MM.1S (cell line): ENCODE data around the gene NAIF1.
"Not testable (repeated sequence)": the region's sequence is repeated elsewhere in the genome, so short reads cannot be mapped to it uniquely, and the experiment has no call there.

ENCODE experiments used
- DNase-seq: peaks from one replicate; pipeline ENCODE4 v3.0.0-alpha.2; 2015
- H2AFZ ChIP-seq: fragments of 300-600 bp; sonication (generic); 2 replicates; pipeline ENCODE4 v1.6.0; 2016; ENCODE audit warnings: antibody characterized with exemption, low read length
- H3F3A ChIP-seq: fragments of 300-600 bp; sonication (generic); 2 replicates; pipeline ENCODE4 v1.6.1; 2016; ENCODE audit warnings: mild to moderate bottlenecking, antibody characterized with exemption, low read length, moderate library complexity, mixed read lengths; ENCODE audit not compliant: insufficient read depth
- H3K27ac ChIP-seq: fragments of 300-600 bp; sonication (generic); 2 replicates; pipeline ENCODE4 v1.5.1; 2016; ENCODE audit warnings: mild to moderate bottlenecking, low read length
- H3K27me3 ChIP-seq: fragments of 300-600 bp; sonication (generic); replicated peaks from 2 replicates; pipeline ENCODE4 v1.6.0; 2016; ENCODE audit warnings: low read length; ENCODE audit not compliant: insufficient read depth
- H3K36me3 ChIP-seq: fragments of 300-600 bp; sonication (generic); replicated peaks from 2 replicates; pipeline ENCODE4 v1.6.1; 2016; ENCODE audit warnings: mild to moderate bottlenecking, low read length, mixed read lengths; ENCODE audit not compliant: insufficient read depth
- H3K4me1 ChIP-seq: fragments of 300-600 bp; sonication (generic); 2 replicates; pipeline ENCODE4 v1.6.1; 2016; ENCODE audit warnings: low read length, mixed read lengths
- H3K4me2 ChIP-seq: fragments of 300-600 bp; sonication (generic); 2 replicates; pipeline ENCODE4 v1.6.0; 2016; ENCODE audit warnings: low read depth, low read length
- H3K4me3 ChIP-seq: fragments of 300-600 bp; sonication (generic); 2 replicates; pipeline ENCODE4 v1.5.1; 2016; ENCODE audit warnings: low read length, mixed read lengths
- H3K79me2 ChIP-seq: fragments of 300-600 bp; sonication (generic); 2 replicates; pipeline ENCODE4 v1.6.1; 2016; ENCODE audit warnings: mixed run types, low read length, mixed read lengths
- H3K9ac ChIP-seq: fragments of 300-600 bp; sonication (generic); 2 replicates; pipeline ENCODE4 v1.6.1; 2016; ENCODE audit warnings: low read length, mixed read lengths
- H3K9me2 ChIP-seq: fragments of 300-600 bp; sonication (generic); replicated peaks from 2 replicates; pipeline ENCODE4 v1.6.1; 2016; ENCODE audit warnings: mild to moderate bottlenecking, low read length, mixed read lengths; ENCODE audit not compliant: insufficient read depth
- H3K9me3 ChIP-seq: fragments of 300-600 bp; sonication (generic); replicated peaks from 2 replicates; pipeline ENCODE4 v1.6.1; 2016; ENCODE audit warnings: mild to moderate bottlenecking, low read length, mixed read lengths; ENCODE audit not compliant: insufficient read depth
- H4K20me1 ChIP-seq: fragments of 300-600 bp; sonication (generic); 2 replicates; pipeline ENCODE4 v1.6.1; 2016; ENCODE audit warnings: mild to moderate bottlenecking, low read length, moderate library complexity, mixed read lengths; ENCODE audit not compliant: insufficient read depth
- CTCF ChIP-seq: fragments of 300-600 bp; sonication (generic); IDR thresholded peaks from 2 replicates; pipeline ENCODE4 v1.5.1; 2016; ENCODE audit warnings: antibody characterized with exemption, low read length, mixed read lengths
- EZH2 ChIP-seq: fragments of 300-600 bp; sonication (generic); optimal IDR thresholded peaks from 2 replicates; pipeline ENCODE3; 2017; ENCODE audit warnings: low read depth, mild to moderate bottlenecking, antibody characterized with exemption, low read length, mixed read lengths
- EZH2phosphoT487 ChIP-seq: fragments of 300-600 bp; sonication (generic); IDR thresholded peaks from 2 replicates; pipeline ENCODE4 v1.6.1; 2018; ENCODE audit warnings: antibody characterized with exemption, low read length

NAIF1 gene

GRCh38 chr9:128073253-128073886, 6.2 kb upstream of the NAIF1 start:
- Histone ChIP-seq H3F3A (peaks cover 64% of the 10 kb centered on the region), H3K4me2 (peak overlapping the region; percentile 85), H3K9me3 (no peaks in the 10 kb centered on the region), H4K20me1 (no peaks in the 10 kb centered on the region), H3K27me3 (no peaks in the 10 kb centered on the region), H3K79me2 (peaks cover 88% of the 10 kb centered on the region), H2AFZ (no peak overlapping the region), H3K27ac (peak overlapping the region; percentile 92), H3K4me3 (peak overlapping the region; percentile 37), H3K9me2 (no peaks in the 10 kb centered on the region), H3K9ac (peak overlapping the region; percentile 62), H3K36me3 (no peaks in the 10 kb centered on the region), H3K4me1 (peaks cover 46% of the 10 kb centered on the region)
- TF ChIP-seq CTCF (no peak), EZH2phosphoT487 (no peak), EZH2 (no peak)
- DNase-seq = no peak

GRCh38 chr9:128072144-128073021, 5.3 kb upstream of the NAIF1 start:
- peak overlapping the region; percentile 62 for H3K9ac ChIP-seq

GRCh38 chr9:128071475-128071874, 4.4 kb upstream of the NAIF1 start:
- H4K20me1 ChIP-seq = not testable (repeated sequence)
- H3K4me3 ChIP-seq = peak overlapping the region; percentile 14

More at GRCh38 chr9:128072144-128073021, 5.3 kb upstream of the NAIF1 start:
- DNase-seq = peak; percentile 74
- peaks cover 81% of the 10 kb centered on the region for H3K79me2 ChIP-seq
- H3K27me3 ChIP-seq = no peaks in the 10 kb centered on the region
- no peaks in the 10 kb centered on the region for H4K20me1 ChIP-seq
- H3F3A ChIP-seq = peaks cover 57% of the 10 kb centered on the region
- H3K9me2 ChIP-seq = no peaks in the 10 kb centered on the region
- TF ChIP-seq EZH2phosphoT487 = no peak
- no peak for TF ChIP-seq CTCF
- H3K4me1 ChIP-seq = peaks cover 36% of the 10 kb centered on the region
- H3K4me3 ChIP-seq = peak overlapping the region; percentile 37
- H3K4me2 ChIP-seq = peak overlapping the region; percentile 85
- H3K36me3 ChIP-seq = no peaks in the 10 kb centered on the region
- no peak overlapping the region for H2AFZ ChIP-seq
- peak overlapping the region; percentile 92 for H3K27ac ChIP-seq
- H3K9me3 ChIP-seq = no peaks in the 10 kb centered on the region

GRCh38 chr9:128070874-128071273, 3.8 kb upstream of the NAIF1 start:
- H4K20me1 ChIP-seq = no peaks in the 10 kb centered on the region
- peak overlapping the region; percentile 92; the same call in 1 of the 2 replicates for H3K27ac ChIP-seq

More at GRCh38 chr9:128071475-128071874, 4.4 kb upstream of the NAIF1 start:
- peak overlapping the region; percentile 85; the same call in 1 of the 2 replicates for H3K4me2 ChIP-seq
- DNase-seq, H2AFZ ChIP-seq, H3K9me2 ChIP-seq, H3K36me3 ChIP-seq, H3K27me3 ChIP-seq, H3K9me3 ChIP-seq: not testable (repeated sequence)
- peaks cover 77% of the 10 kb centered on the region for H3K79me2 ChIP-seq
- H3F3A ChIP-seq = peaks cover 50% of the 10 kb centered on the region
- H3K4me1 ChIP-seq = peaks cover 35% of the 10 kb centered on the region
- peak overlapping the region; percentile 62 for H3K9ac ChIP-seq
- peak overlapping the region; percentile 92 for H3K27ac ChIP-seq

More at GRCh38 chr9:128070874-128071273, 3.8 kb upstream of the NAIF1 start:
- no peaks in the 10 kb centered on the region for H3K36me3 ChIP-seq
- no peaks in the 10 kb centered on the region for H3K27me3 ChIP-seq
- TF ChIP-seq EZH2 (no peak), CTCF (no peak), EZH2phosphoT487 (no peak)
- no peaks in the 10 kb centered on the region for H3K9me3 ChIP-seq
- DNase-seq = no peak
- H3K9me2 ChIP-seq = no peaks in the 10 kb centered on the region
- peak overlapping the region; percentile 85 for H3K4me2 ChIP-seq
- H2AFZ ChIP-seq = no peak overlapping the region
- no peak overlapping the region for H3K9ac ChIP-seq
- peaks cover 41% of the 10 kb centered on the region for H3K4me1 ChIP-seq
- H3F3A ChIP-seq = peaks cover 50% of the 10 kb centered on the region
- peak overlapping the region; percentile 32; the same call in 1 of the 2 replicates for H3K4me3 ChIP-seq
- peaks cover 79% of the 10 kb centered on the region for H3K79me2 ChIP-seq
